IPS DF 4.7 (cell line): Measurements from ENCODE around the gene PQBP1.
"Not testable (repeated sequence)": the region's sequence is repeated elsewhere in the genome, so short reads cannot be mapped to it uniquely, and the experiment has no call there.

Source experiments
- DNase-seq: peaks from one replicate; pipeline ENCODE4 v3.0.0-alpha.2; 2013; ENCODE audit warnings: low spot score; ENCODE audit errors: extremely low read depth

The PQBP1 gene, protein sequence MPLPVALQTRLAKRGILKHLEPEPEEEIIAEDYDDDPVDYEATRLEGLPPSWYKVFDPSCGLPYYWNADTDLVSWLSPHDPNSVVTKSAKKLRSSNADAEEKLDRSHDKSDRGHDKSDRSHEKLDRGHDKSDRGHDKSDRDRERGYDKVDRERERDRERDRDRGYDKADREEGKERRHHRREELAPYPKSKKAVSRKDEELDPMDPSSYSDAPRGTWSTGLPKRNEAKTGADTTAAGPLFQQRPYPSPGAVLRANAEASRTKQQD

DNA sequence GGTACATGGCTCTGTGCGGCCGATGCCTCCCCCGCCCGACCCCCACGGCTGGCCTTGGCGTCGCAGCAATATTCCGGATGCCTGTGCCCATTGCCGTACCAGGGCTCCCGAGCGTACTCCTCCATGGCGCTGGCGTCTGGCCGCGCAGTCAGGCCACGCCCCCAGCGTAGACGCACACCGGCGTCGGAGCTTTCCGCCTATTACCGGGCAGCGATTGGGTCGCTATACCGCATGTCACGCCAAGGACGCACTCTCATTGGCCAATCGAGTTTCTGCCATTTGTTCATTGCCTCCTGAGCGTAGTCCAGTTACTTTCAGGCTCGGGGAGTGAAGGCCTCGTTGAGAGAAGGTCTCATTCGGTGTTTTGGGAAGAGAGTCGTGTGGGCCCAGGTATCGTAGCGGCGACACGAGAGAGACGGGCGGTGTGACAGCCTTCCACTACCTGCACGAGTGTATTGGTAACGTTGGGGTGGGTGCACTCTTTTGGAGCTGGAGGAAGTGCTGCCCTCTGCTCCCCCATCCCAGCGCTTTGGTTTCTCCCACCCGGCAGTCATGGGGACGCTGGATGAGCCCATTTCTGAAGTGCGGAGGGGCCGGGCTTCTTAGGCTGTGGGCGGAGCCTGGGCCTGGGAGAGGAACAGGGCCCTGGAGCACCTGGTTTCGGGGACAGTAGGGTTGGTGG is at the start of gene PQBP1, which contains the start of gene TIMM17B:
TSS of gene PQBP1 (plus strand) at position 306 of the 682 bp plus-strand sequence. CDS start 580 bp downstream, outside the sequence.
TSS of gene TIMM17B (minus strand) at position 144 of the 682 bp plus-strand sequence. CDS start at position 125, 19 bp downstream.
- DNase-seq, result no peak

DNA sequence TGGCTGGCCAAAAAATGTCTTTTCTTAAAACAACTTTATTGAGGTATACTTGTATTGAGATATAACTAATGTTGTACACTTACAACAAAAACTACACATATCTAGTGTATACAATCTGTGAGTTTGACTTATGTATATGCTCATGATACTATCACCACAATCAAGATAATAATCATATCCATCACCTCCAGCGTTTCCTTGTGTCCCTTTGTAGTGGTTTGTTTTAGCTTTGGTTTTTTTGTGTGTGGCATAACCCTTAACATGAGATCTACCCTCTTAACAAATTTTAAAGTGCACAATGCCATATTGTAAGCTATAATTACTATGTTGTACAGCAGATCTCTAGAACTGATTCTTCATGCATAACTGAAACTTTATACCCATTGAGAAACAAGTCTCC is 48.9 kb upstream of the PQBP1 start:
- DNase-seq, result no peak

DNA sequence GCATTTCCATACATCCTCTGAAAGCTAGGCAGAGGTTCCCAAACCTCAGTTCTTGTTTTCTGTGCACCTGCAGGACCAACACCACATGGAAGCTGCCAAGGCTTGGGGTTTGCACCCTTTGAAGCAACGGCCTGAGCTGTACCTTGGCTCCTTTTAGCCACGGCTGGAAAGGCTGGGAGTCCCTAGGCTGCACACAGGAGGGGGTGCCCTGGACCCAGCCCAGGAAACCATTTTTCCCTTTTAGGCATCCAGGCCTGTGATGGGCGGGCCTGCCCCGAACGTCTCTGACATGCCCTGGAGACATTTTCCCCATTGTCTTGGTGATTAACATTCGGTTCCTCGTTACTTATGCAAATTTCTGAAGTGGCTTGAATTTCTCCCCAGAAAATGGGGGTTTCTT is 44.9 kb upstream of the PQBP1 start:
- DNase-seq, result no peak

DNA sequence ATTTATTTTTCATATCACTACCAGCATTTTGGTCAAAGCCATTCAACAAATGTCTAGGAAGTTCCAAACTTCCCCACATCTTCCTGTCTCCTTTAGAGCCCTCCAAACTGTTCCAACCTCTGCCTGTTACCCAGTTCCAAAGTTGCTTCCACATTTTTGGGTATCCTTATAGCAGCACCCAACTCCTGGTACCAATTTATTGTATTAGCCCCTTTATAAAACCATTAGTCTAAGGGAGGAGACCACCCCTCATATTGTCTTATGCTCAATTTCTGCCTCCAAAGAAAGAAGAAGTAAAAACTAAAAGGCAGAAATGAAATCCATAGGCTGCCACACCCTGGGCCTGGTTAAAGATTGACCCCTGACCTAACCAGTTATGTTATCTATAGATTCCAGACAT is 44.2 kb upstream of the PQBP1 start:
- not testable (repeated sequence) for DNase-seq

DNA sequence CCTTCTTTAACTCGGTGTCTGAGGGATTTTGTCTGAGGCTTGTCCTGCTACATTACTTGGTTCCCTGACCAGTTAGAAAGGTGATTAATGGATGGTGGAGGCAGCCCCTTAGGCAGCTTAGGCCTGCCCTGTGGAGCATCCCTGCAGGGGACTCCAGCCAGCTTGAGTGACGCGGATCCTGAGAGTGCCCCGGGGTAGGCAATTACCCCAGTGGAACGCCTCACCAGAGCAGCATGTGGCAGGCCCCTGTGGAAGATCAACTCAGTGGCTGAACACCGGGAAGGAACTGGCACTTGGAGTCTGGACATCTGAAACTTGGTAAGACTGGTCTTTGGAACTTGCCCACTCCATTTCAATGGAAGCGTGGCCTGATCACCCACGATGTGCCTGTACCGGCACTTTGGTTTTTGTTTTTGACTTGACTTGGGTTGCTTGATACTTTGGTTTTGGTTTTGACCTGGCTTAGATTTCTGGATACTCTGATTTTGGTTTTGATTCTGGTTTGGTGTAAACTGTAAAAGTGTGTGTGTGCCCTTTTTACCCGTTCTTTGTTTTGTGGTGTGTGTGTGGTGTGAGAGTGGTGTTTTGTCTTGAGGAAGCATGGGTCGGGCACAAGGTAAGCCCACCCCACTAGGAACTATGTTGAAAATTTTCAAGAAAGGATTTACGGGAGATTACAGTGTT is 43.5 kb upstream of the PQBP1 start:
- DNase-seq, result not testable (repeated sequence)

DNA sequence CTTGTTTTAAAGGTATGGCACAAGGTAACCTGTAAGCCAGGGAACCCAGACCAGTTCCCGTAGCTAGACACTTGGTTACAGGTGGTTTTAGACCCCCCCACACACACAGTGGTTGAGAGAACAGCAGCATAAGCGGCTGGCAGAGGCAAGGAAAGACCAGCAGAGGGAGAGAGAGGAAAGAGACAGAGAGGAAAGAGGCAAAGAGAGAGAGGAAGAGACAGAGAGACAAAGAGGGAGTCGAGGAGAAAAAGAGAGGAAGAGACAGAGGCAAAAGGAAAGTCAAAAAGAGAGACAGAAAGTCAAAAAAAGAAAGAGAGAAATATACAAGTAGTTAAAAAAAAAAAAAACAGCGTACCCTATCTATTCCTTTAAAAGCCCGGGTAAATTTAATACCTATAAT is 42.8 kb upstream of the PQBP1 start:
- DNase-seq, result no peak

DNA sequence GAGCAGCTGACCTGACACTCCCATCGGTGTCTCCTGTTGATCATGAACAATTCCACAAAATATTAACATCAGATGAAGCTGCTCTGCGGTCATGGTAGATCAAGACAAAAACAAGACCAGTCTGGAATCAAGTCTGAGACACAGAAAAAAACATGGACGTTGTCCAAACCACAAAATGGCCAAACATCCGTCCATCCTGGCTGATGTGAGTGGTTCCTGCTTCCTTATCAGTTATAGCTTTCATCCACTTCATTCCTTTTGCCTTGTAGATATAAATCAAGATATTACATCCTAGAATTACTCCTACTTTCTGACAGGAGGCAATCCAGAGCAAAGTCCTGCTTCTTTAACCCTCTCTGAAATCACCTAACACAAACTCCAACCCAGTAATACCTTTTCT is 33.5 kb upstream of the PQBP1 start:
- no peak for DNase-seq

DNA sequence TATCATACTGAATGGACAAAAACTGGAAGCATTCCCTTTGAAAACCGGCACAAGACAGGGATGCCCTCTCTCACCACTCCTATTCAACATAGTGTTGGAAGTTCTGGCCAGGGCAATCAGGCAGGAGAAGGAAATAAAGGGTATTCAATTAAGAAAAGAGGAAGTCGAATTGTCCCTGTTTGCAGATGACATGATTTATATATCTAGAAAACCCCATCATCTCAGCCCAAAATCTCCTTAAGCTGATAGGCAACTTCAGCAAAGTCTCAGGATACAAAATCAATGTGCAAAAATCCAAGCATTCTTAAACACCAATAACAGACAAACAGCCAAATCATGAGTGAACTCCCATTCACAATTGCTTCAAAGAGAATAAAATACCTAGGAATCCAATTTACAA is 25.7 kb upstream of the PQBP1 start:
- not testable (repeated sequence) for DNase-seq

DNA sequence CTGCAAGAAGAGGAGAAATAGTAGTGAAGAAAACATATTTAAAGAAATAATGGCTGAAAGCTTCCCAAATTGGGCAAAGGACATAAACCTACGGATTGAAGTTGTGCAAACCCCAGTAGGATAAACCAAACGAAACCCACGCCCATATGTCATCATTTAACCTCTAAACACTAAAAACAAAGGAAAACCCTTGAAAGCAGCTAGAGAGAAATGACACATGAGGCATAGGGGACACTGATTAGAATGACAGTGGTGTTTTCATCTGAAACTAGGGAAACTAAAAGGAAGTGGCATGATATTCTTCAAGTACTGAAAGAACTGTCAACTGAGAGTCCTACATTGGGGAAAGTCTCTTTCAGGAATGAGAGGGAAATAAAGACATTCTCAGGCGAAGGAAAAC is 20.8 kb upstream of the PQBP1 start:
- not testable (repeated sequence) for DNase-seq

DNA sequence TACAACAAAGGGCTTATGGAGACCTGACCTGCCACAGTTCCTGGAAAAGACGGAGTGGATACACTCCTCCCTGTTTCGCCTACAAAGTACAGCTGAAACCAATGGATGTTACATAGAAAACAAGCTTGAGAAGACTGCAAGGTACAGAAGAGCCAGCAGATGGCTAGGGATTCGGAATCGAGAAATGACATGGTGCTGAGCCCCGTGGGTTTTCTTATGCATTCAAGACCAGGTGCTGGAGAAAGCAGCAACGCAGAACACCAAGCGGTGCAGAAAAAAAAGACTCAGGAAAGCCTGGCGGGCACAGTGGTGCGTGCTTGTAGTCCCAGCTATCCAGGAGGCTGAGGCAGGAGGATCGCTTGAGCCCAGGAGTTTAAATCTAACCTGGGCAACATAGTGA is 14.0 kb upstream of the PQBP1 start:
- DNase-seq, result no peak

DNA sequence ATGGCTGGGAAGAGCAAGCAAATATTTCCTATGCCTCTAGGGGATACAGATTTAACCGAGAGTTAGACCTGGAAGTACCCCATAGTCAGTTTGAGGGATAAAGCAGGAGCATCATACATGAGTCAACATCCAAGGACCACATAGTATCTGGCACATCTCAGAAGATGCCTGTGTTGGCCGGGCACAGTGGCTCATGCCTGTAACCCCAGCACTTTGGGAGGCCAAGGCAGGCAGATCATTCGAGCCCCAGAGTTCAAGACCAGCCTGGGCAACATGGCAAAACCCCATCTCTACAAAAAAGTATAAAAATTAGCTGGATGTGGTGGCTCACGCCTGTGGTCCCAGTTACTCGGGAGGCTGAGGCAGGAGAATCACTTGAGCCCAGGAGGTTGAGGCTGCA is 11.1 kb upstream of the PQBP1 start:
- DNase-seq, result not testable (repeated sequence)

DNA sequence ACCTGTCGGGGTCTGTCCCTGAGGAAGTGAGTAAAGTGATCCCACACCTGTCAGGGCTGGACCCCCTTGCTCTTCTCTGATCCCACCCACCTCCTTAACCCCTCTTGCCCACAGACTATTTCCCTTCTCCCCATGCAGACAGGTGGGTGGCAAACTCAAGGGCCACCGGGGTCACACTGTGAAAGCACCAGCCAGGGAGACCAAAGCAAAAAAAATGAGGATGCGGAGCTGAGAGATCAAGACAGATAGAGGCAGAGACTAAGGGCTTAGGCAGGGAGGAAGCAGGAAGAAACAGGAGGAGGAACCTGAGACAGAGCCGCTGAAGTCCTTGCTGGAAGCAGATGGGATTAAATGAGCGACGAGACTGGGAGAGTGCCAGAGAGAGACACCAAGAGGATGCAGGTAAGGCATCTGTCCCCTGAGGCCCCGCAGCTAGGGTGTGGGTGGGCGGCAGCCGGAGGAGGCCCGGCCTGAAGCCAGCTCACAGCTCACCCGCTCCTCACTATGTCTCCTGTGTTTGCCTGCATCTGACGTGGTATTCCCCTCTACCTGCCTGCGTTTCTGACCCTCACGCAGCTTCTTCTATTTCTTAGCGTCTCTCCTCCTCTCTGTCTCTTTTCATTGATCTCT is 7.3 kb upstream of the PQBP1 start:
- DNase-seq, result no peak

DNA sequence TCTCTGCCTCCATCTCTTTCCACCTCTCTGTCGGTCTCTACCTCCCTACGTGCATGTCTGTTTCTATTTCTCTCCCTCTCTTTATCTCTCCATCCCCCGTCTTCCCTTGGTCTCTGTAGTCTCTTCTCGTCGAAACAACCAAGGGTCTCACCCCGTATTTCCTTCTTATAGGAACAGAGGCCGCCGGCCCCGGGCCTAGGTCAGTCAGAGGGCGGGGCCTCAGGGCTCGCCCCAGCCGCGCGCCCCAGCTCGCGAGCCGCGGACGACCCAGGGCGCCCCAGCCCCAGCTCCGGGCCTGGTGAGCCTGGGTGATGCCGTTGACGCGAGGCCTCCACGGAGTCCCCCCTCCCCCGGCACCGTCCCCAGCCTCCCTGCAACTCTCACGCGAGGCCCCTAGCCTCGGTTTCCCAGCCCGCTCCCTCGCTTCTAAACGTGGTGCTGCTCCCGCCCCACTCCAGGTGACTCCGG is 6.8 kb upstream of the PQBP1 start:
- no peak for DNase-seq

DNA sequence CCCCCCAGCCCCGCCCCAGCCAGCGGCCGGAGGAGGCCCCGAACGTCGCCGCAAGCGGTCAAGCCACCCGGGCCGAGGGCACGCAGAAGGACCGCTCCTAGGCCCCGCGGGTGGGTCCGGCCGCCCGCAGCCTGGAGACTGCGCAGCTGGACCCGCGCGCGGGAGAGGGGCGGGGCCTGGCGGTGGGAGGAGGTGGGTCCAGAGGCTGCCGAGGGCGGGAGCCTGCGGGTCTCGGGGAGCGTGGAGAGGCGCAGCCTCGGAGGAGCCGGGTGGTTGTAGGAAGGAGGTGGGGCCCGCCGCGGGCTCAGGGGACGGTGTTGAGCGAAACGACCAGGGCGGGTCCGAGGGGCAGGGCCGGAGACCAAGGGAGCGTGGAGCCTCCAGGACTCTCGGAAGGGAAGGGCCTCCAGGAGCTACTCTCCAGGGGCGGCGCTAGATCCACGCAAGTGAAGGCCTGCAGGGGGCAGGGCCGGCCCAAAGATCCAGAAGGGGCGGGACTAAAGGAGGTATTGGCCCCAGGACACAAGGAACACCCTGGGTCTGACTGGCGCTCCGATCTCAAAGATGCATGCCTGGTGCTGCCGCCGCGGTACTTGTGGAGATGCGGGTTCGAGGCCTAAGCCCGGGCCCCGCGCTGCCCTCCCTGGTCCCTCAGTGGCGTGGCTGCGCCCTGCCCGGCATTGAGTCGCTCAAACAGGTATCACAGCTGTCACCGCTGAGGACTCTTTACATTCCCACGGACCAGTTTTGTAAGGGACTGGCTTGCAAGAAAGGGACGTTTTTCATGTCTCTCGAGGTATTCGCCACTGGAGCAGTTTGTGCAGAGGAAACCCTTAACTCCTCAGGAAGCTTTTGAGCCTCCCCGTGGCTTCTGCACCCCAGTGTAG is 6.1 kb upstream of the PQBP1 start:
- no peak for DNase-seq

DNA sequence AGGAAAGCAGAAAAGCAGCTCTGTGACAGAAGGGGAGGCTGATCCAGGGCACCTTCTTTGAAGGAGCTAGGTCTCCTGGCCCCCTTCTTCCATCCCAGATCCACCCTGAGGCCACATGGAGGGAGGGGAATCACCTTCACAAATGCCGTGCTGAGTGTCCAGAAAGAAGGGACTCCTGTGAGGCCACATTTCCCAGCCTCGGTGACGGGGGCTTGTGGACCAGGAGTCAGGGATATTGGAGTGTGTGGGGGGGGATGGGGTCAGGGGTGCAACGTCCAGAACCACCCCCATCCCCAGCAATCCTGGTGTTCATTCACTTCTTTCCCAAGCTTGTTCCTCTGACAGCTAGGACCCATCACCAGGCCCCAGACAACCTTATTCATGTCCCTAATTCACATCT is 4.8 kb upstream of the PQBP1 start:
- DNase-seq, result no peak

DNA sequence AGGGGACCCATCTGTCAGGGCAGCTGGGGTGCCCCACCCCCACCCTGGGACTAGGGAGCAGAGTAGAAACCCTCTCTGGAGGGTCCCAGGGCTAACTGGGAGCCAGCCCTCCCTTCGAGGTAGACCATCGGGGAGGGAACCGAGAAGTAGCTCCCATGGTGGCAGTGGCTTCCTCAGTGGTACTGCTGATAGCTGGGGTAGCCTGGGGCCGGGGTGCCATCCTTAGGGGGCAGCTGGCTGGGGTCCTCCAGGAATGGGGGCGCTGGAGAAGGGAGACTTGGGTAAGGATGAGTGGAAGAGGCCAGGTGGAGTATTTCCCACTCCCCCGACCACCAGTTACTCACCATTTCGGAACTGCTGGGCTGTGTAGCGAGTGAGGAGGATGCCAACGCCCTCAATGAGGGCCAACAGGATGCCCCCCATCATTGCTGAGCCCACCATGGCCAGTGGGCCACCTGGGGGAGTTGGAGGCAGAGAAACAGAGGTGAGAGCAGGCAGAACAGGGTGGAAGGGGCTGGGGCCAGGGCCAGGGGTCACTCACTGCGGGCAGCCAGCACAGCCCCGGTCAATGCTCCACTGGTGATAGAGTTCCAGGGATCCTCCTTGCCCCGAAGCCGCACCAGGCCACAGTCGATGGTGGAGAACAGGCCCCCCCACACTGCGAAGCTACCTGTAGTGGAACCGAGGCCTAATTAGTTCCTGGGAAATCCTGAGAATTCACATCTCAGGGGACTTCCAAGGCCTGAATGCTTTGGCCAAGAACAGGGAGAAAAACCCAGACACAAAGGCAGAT is 4.0 kb upstream of the PQBP1 start:
- DNase-seq, result no peak

DNA sequence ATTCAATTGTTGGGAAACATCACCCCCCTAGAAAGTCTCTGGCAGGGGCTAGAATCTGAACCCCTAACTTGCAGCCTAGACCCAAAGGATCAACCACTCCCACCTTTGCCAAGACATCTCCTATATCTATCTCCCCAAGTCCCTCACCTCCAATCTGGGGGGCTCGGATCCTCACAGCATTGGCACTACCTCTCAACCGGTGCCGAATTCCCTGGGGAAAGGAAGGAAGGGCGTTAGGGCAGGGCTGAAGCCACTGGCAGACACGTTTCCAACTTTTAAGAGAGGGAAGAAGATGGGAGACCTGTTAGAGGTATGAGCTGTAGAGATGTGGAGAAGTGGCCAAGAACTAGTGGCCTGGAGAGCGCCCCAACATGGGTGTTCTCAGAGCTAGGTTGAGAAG is 2.8 kb upstream of the PQBP1 start:
- no peak for DNase-seq

DNA sequence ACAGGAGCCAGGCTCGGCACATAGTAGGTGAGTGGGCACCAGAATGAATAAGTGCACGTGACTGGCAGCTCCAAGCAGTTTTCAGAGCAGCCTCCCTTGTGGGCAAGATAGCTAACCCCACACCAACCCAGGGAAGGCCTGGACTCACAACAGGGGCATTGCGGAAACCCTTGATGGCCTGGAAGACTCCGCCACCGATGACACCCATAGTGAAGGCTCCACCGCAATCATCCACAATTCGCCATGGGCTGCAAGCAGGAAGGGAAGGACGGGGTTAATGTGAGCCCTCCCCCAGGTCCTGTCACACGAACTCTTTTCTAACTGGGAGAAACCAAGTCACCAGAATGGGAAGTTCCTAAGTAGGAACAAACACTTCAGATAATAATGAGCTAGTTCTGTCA is 1.1 kb upstream of the PQBP1 start:
- no peak for DNase-seq

DNA sequence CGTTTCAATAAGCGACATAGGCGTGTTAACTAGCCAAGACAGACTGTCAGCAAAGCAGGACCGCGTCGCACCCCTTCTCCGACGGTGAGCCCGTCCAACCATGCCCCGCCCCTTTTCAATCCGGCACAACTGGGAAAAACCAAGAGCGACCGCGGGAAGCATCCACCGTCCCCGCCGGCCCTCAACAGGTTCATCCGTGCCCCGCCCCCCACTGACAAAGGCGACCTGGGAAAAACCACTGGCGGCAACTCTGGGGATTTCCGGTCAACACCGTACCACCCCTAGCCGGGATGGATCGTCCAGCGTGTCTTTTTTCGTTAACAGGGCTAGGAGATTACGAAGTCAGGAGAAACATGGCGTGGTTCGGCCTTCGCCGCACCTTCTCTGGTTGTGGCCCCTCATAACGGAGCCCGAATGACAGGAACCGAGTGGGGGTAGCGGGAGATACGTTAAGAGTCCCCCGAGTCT is 539 bp upstream of the PQBP1 start:
- DNase-seq, result no peak

DNA sequence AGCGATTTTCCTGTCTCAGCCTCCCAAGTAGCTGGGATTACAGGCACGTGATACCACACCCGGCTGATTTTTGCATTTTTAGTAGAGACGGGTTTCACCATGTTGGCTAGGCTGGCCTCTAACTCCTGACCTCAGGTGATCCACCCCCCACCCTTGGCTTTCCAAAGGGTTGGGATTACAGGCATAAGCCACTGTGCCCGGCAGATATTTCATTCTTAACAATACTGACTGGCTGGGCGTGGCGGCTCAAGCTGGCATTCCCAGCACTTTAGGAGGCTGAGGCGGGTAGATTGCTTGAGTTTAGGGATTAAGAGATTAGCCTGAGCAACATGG is 1.3 kb downstream of the PQBP1 start:
- DNase-seq, result no peak
